NCI-H2107 (cell line): ENCODE measurements around the gene BIK.
"Not testable (repeated sequence)": the region's sequence is repeated elsewhere in the genome, so short reads cannot be mapped to it uniquely, and the experiment has no call there.

ENCODE experiments used
- DNase-seq: peaks from one replicate; lab custom pipeline; 2025; lab: John Stamatoyannopoulos, UW

BIK gene, protein sequence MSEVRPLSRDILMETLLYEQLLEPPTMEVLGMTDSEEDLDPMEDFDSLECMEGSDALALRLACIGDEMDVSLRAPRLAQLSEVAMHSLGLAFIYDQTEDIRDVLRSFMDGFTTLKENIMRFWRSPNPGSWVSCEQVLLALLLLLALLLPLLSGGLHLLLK

DNA sequence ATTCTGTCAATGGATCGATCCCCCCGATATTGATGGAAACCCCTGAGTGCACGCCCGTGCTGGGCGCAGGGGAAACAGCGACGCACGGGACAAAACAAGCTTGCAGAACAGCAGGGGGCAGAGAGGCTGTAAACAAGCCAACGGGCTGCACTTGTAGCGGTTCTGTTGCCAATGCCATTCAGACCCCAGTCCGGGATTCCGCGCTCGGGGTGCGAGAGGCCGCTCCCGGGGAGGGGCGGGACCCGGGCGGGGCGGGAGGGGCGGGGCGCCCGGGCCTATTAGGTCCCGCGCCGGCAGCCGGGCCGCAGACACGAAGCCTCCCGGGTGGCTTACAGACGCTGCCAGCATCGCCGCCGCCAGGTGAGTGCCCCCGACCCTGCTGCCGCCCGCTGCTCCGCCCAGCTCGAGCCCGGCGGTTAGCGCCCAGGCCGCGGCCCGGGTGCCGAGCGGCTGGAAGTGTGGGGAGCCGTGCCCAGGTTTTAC is at the start of gene BIK:
Gene BIK (plus strand): TSS at position 307 of the 483 bp plus-strand sequence. CDS start 13,273 bp downstream, outside the sequence.
- DNase-seq: no peak

DNA sequence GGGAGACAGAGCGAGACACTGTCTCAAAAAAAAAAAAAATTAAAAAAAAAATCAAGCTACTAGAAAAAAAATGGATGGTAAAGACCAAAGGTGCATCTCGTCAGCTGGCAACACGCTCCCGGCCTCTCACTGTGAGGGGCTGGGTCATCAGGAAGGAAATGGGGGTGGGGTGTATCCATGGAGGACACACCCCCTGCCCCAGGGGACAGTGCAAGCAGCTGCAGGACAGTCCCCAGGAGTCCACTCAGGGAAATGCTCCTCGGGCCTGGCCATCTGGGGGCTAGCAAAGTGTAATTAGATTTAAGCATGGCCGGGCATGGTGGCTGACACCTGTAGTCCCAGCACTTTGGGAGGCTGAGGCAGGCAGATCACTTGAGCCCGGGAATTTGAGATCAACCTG is 44.4 kb upstream of the BIK start:
- DNase-seq: no peak

DNA sequence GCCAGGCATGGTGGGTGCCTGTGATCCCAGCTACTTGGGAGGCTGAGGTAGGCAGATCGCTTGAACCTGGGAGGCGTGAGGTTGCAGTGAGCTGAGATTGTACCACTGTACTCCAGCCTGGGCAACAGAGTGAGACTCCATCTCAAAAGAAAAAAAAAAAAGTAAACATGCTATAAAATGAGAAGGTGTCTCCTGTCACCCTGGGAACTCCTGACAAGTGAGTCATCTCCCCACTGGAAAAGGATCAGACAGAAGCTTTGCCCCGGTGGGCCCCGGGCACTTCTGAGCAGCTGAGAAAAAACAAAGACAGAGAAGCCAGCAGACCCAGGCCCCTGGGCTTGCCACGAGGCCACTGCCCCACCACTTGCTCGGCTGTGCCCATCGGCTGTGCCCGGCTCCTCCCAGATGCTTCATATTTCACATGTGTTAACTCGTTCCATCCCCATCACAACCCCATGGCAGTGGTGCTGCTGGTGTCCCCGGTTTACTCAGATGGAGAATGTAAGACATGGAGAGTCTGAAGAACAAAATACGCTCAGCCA is 43.6 kb upstream of the BIK start:
- DNase-seq: no peak

DNA sequence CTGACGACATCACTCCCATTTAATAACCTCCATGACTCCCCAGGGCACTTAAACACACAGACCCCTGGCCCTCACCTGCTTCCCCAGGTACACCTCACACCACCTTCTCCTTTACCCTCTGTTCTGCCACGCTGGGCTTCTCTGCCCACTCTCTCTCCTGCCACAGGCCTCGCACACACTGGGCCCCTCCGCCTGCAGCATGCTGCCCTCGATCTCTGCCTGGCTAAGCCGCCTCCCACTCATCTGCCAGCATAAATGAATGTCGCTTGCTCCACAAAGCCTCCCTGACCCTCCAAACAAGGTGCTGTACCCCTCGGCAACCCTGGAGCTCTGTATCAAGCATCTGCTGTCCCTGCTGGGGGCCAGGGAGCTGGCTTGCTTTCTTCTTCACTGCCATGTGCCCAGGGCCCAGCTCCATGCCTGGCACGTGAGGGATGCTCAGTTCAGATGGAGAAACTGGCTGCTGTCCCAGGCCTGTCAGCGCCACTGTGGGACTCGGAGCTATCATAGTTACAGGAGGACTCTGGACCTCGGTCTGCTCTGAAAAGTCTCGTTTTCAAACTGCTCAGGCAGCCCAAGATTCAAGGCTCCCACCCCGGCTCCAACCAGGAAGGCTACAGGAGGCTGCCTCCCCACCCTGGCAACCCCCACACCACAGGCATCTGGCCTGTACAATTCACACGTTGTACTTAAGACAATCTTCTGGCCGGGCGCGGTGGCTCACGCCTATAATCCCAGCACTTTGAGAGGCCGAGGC is 33.3 kb upstream of the BIK start:
- DNase-seq: no peak

DNA sequence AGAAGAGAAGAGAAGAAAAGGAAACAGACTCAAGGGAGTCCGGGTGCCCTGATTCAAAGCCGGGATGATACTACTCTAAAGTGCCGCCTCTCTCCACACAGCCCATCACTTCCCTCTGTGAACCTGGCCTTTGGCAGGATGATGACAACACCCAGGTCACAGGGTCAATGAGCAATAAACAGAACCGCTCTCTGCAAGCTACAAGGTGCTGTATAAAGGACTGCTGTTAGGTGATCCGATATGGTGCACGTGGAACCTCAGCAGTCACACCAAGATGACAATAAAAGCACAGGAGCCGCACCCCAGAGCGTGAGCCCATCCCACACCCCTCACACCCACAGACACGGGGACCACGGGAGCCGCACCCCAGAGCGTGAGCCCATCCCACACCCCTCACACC is 32.0 kb upstream of the BIK start:
- no peak for DNase-seq

DNA sequence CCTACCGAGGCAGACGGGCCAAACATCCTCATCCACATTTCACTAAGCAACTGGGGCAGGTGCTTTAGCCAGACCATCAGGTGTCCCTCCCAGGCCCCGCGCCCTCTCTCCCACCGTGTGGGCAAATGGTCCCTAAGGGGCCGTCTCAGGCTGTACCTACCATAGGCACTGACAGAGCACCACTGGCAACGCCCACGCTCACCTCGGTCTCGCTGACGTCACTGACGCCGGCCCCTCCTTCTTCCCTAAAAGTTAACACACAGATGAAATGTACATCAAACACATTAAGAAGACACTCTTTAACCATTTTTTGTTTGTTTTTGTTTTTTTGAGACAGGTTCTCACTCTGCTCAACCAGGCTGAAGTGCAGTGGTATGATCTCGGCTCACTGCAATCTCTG is 30.8 kb upstream of the BIK start:
- DNase-seq: no peak

DNA sequence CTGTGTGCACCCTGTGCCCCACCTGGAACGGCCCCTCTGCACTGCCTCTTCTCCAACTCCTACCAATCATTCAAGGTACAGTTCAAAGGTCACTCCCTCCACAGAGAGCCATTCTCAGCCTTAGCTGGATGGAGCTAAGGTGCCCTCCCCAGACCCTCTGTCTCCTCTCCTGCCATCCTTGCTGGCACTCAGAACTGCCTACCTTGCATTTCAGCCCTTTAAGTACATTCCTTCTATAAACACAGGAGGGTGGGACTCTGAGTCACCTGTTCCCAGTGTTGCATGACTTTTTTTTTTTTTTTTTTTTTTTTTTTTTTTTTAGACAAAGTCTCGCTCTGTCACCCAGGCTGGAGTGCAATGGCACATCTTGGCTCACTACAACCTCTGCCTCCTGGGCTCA is 29.9 kb upstream of the BIK start:
- no peak for DNase-seq

DNA sequence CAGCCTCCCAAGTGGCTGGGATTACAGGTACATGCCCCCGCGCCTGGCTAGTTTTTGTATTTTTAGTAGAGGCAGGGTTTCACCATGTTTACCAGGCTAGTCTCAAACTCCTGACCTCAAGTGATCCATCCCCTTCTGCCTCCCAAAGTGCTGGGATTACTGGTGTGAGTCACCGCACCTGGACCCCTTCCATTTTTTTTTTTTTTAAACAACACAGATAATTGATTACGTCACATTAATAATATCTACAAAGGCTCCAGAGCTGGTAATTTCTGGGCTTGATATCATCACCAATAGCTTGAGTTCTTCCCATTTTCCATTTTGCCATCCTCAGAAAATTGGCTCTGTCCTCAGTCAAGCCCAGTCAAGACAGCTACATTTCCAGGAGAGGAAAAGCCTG is 28.6 kb upstream of the BIK start:
- no peak for DNase-seq

DNA sequence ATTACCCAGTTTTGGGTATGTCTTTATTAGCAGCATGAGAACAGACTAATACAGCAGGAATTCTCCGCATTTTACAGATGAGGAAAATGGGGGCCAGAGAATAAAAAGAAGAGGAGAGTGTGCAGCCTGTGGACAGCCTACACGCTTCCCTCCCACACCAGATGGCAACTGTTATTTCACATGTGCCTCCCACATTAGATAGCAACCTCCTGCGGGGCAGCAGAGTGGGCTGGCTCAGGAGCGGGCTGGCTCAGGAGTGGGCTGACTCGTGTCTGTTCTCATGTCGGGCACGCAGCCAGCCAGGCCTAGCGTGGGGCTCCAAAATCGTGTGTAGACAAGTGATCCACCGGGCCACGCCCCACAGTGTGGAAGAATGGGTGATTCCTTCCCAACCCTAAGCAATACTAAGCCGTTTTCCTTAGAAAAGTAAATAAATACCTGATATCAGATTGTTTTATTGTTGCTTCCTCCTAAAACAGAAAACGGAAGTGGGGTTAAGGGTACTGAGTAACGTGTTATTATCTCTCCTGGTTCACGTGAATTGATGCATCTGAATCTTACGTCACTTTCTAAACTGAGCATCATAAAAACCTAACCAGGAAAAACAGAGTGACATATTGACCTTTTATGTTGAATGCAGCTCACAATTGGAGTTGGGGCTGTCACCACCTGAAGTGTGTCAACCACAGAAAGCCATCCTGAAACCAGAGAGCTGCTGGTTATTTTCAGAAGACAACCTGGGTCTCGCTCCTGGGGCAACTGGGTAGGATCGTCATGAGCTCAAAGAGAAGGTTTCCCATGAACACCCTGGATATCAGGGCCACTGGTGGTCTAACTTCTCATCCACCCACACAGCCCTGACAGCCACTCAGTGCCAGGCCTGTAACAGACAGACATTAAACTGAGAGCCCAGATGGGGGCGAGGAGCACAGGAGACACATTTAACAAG is 24.6 kb upstream of the BIK start:
- DNase-seq: no peak

DNA sequence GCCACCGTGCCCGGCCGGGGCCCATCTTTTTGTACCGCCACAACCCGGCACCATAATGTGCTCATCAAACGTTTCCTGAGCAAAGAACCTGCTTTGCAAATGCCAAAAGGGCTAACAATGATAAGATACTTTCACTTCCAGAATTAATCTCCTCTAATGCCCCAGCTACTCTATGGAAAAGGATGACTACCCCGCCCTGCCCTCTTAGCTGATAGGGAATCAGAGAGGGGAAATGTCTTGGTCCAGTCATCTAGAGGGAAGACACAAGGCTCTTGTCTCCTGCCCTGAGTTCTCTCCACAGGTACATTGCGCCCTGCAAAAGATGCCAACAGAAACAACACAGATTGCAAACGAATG is 21.9 kb upstream of the BIK start:
- DNase-seq: no peak

DNA sequence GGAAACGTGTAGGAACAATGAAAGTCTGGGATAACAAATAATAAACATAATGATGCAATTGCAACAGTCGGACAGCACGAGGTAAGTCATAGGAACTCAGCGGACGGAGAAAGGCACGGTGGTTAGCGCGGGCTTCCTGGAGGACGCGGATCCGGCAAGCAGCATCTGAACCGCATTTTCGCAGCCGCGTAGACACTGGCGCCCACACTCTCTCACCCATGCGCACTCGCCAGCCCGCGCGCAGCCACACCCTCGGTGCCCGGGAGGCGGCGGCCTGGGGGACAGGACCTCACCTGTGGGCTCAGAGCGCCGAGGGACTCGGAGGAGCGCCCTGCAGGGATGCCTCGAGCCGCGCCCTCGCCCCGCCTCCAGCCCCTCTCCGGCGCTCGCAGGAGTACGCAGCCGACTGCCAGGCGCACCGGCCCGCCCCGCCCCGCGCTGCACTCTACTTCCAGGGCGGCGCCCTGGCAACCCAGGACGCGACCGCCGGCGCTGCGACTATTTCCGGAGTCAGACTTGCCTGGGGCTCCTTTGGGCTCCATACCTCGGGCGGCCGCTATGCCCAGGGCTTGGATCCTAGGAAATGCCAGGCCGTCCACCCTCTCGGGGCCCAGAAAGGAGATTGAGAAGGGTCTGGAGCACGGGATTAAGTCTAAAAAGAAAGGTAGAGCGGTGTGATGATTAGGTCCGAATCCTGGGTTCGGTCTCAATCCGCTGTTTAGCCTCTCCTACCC is 21.4 kb upstream of the BIK start, which contains the start of gene TTLL1:
Gene TTLL1 (minus strand): TSS at position 408 of the 734 bp plus-strand sequence. CDS start 13,805 bp downstream, outside the sequence.
- peak; percentile 51 for DNase-seq

DNA sequence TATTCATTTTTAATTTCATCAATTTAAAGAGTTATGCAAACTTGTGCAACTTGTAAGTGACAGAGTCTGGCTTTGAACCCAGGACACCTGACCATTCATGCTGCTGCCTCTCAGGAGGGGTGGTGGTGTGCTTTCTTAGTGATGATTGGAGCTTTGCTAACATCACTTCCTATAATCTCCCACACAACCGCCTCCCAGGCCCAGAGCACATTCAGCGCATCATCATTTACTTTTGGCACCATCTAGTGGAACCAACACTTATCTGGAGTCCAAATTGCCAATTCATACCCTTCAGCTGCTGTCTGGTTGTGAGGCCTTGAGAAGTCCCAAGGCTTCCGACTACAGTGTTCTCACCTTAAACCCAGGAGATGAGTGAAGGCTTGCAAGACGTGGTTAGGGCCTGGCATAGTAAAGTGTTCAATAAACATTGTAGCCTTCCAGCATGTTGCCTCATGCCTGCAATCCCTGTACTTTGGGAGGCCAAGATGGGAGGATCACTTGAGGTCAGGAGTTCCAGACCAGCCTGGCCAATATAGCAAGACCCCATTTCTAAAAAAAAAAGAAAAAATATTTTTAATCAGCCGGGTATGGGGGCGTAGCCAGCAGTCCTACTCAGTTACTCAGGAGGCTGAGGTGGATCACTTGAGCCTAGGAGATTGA is 20.3 kb upstream of the BIK start:
- no peak for DNase-seq

DNA sequence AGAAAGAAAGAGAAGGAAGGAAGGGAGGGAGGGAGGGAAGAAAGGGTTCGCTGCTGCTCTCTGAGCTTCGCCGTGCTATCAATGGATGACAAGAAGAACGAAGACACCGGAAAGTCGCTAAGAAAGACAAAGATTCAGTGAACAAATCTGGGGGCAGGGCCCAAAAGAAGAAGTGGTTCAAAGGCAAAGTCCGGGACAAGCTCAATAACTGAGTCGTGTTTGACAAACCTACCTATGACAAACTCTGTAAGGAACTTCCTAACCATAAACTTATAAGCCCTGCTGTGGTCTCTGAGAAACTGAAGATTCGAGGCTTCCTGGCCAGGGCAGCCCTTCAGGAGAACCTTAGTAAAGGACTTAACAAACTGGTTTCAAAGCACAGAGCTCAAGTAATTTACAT is 18.5 kb upstream of the BIK start:
- DNase-seq: no peak

DNA sequence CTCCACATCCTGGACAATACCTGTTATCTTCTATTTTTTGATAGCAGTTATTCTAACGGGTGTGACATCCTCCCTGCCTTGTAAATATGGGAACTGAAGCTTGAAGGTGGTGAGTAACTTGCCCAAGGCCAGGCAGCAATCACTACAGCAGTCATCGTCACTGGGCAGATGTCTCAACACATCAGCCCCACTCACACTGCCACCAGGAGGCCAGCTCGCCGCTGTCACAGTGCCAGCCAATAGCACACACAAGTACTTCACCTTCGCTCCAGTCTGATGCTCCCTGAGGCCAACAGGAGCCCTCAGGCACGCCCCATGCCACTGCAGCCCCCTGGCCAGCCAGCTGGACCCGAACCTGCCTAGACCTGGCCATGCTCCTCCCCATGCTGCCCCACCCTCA is 16.5 kb upstream of the BIK start:
- no peak for DNase-seq

DNA sequence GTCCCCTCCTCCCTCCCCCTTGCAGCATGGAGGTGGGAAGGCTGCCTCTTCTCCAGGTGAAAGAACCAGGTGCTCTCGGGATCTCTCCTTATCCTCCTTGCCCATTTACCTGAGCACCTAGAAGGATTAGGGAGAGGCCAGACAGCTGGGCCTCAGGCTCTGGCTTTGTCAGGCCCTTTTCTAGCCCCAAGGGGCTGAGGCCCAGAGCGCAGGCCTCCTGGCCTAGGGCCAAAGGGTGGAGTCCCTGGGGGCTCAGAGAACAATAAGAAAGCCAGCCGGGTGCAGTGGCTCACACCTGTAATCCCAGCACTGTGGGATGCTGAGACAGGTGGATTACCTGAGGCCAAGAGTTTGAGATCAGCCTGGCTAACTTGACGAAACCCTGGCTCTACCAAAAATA is 16.0 kb upstream of the BIK start:
- no peak for DNase-seq

DNA sequence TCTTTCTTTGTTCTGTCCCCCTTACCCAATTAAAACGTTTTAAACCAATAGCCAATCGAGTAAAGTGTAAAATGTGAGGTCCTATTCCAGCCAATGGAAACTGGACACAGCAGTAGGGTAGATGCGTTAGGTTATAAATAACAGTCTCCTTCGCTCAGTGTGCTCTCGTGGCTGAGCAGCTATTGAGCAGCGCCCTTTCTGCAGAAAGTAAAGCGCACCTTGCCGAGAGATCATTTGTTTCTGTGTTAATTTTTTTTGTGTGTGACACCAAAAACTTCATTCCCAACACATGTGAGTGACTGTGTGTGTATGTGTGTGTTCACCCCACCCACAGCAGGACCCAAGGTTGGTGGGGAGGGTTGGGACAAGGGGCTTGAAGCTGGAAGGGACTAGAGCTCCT is 14.1 kb upstream of the BIK start:
- no peak for DNase-seq

DNA sequence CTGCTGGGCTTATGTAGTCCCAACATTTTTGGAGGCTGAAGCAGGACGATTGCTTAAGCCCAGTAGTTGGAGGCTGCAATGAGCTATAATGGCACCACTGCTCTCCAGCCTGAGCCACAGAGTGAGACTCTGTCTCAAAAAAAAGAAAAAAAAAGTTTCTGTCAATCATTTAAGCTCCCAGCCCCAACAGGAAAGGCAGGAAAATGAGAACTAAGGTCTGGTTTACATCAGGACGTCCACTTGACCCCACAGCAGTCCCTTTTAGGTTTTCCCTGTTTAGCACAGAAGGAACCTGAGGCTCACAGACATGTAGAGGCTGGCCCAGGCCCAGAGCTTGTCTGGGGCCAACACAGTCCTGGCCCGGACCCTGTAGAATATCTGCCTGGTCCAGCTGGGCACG is 12.2 kb upstream of the BIK start:
- DNase-seq: no peak

DNA sequence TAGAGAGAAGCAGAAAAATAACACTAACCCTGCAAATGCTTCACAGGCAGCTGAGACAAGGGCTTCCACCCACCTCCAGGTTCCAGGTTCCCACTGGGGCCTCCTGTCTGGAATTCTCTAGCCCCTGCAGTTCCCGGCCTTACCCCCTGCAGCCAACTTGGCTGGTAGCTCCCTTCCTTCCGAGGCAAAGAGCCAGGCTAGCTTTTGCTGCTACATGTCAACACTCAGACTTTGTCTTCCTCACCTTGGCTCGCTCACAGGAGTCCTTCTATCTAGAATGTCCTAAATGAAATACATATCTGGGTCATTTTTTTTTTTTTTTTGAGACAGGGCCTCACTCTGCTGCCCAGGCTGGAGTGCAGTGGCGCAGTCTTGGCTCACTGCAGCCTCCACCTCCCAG is 11.5 kb upstream of the BIK start:
- DNase-seq: no peak

DNA sequence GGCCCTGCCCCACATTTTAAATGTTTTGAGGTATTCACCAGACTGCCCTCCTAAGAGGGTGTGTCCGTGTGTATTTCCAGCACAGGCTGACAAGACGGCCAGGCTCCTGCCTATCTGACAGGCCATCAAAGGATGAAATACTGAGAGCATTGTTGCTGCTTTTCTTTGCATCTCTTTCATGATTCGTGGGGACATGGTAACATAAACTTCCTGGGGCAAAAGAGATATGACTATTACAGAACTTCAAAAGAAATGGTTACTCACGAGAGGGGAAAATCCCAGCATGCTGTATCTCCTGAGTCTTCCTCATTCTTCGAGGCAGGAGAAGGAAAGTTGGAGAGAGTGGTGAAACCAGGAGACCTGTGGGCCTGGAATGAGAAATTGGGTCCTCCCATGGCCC is 10.3 kb upstream of the BIK start:
- DNase-seq: no peak

DNA sequence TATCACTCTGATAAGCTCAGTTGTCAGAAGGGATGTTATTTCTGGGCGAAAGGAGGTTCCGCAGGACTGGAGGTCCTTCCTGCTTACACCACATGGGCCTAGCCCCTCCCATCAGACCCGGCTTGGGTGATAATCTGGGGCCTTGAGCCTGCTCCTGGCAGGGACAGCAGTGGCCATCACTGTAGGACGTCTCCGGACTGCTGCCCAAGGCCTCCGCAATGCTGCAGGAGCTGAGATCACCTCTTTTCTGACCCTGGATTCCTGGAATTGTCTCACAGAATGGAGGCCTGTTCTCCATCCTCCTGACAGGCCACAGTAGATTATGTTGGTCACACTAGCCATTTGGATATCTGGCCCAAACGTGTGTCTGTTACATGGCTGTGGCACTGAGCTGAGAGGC is 9.2 kb upstream of the BIK start:
- no peak for DNase-seq

DNA sequence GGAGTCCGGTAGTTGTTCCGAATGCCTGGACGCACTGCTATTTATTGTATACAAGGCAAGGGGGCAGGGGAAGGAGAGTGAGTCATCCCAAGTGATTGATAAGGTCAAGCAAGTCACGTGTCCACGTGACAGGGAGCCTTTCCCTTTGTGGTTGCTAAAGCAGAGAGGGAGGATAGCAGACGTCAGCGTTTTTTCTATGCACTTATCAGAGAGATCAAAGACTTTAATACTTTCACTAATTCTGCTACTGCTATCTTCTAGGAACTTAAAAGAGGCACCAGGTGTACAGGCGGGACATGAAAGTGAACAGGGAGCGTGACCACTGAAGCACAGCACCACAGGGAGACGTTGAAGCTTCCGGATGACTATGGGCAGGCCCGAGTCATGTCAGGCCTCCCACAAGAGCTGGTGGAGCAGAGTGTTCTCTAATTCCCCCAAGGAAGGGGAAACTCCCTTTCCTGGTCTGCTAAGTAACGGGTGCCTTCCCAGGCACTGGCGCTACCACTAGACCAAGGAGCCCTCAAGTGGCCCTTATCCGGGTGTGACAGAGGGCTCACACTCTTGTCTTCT is 6.4 kb upstream of the BIK start:
- not testable (repeated sequence) for DNase-seq
